CD4-positive, alpha-beta T cell (primary cell): Measurements from ENCODE around the gene HDAC3. TPM values are rescaled to one million over a fixed set of nuclear protein-coding genes. Genes with fewer than 3 reads are reported as not detected.

Experiments used
- ATAC-seq: fragments of 200-7000 bp; cut with Tn5 transposase; one replicate; pipeline ENCODE4 v1.10.0; 2022; ENCODE audit warnings: mild to moderate bottlenecking; ENCODE audit not compliant: poor library complexity
- CTCF ChIA-PET: fragments of 350-600 bp; sonication (Branson Sonifier 250); formaldehyde crosslinking; loops from one replicate; lab custom pipeline; 2021; ENCODE audit warnings: antibody characterized with exemption, inconsistent platforms; lab: Charles Lee
- POLR2A ChIA-PET: fragments of 350-600 bp; sonication (Branson Sonifier 250); formaldehyde crosslinking; loops from one replicate; lab custom pipeline; 2021; ENCODE audit warnings: antibody characterized with exemption, inconsistent platforms; lab: Charles Lee
- DNase-seq, 14 experiments: peaks; one replicate each; pipeline ENCODE4 v3.0.0-alpha.2; 2013 to 2020; ENCODE audit warnings: mixed read lengths in 2 of 14
- H3K27ac ChIP-seq, 2 donors: one replicate each; pipeline versions ENCODE4 v1.5.1 to v1.7.0; 2013; ENCODE audit warnings: low read length in 2 of 2, low read depth in 1 of 2, mild to moderate bottlenecking in 1 of 2
- H3K27me3 ChIP-seq, 2 experiments: 1 replicate in 1 of 2; 2 replicates in 1 of 2; pipeline versions ENCODE4 v1.6.1 to v1.7.0; 2013; ENCODE audit warnings: low read length in 2 of 2, control low read depth in 1 of 2, mild to moderate bottlenecking in 1 of 2, moderate library complexity in 1 of 2; ENCODE audit not compliant: insufficient read depth in 2 of 2, control insufficient read depth in 1 of 2
- H3K36me3 ChIP-seq: one replicate; pipeline ENCODE4 v1.6.1; 2013; ENCODE audit warnings: low read length, control low read depth; ENCODE audit not compliant: insufficient read depth
- H3K4me1 ChIP-seq: one replicate; pipeline ENCODE4 v1.6.1; 2013; ENCODE audit warnings: low read length, control low read depth; ENCODE audit not compliant: insufficient read depth
- H3K4me3 ChIP-seq: one replicate; pipeline ENCODE4 v1.5.1; 2013; ENCODE audit warnings: mild to moderate bottlenecking, low read length, moderate library complexity
- H3K9me3 ChIP-seq, 2 experiments: 1 replicate in 1 of 2; 2 replicates in 1 of 2; pipeline versions ENCODE4 v1.6.1 to v1.7.0; 2013; ENCODE audit warnings: low read length in 2 of 2, mild to moderate bottlenecking in 2 of 2, control low read depth in 1 of 2, moderate library complexity in 1 of 2; ENCODE audit not compliant: control insufficient read depth in 1 of 2, insufficient read depth in 1 of 2
- H3K27ac Mint-ChIP-seq: one replicate; pipeline ENCODE4 v1.8.0; 2020; ENCODE audit warnings: mixed read lengths
- H3K27me3 Mint-ChIP-seq: one replicate; pipeline ENCODE4 v1.8.0; 2021; ENCODE audit warnings: mixed read lengths
- H3K36me3 Mint-ChIP-seq: one replicate; pipeline ENCODE4 v1.8.0; 2021; ENCODE audit warnings: low read depth, mixed read lengths
- H3K4me1 Mint-ChIP-seq: one replicate; pipeline ENCODE4 v1.8.0; 2021; ENCODE audit warnings: low read depth, mixed read lengths
- H3K4me3 Mint-ChIP-seq: one replicate; pipeline ENCODE4 v1.8.0; 2020; ENCODE audit warnings: mild to moderate bottlenecking, mixed read lengths
- H3K9me3 Mint-ChIP-seq: one replicate; pipeline ENCODE4 v1.8.0; 2020; ENCODE audit warnings: mixed read lengths
- intact Hi-C, 2 experiments: fragments of 100-400 bp; cut with DNase I in 1 of 2; cut with micrococcal nuclease in 1 of 2; formaldehyde crosslinking; loops; one replicate each; pipeline versions ENCODE4 v1.15.1 to v1.9.0; 2023 to 2025; cut with DNase I, micrococcal nuclease
- total RNA-seq, 174 experiments: library from RNA in 2 of 174; stranded (reverse) in 2 of 174; gene quantifications; one replicate each; pipeline ENCODE4 v1.2.3 and lab custom pipeline; 2021 to 2026
- TF ChIP-seq, protein P1 (sequence below): fragments of 200-600 bp; IDR thresholded peaks from one replicate; pipeline ENCODE4 v1.8.0; 2022; ENCODE audit warnings: antibody characterized with exemption, mild to moderate bottlenecking

Gene HDAC3
- total RNA-seq, 2 experiments from 2014 or later: 51.1 to 52.7 TPM

DNA sequence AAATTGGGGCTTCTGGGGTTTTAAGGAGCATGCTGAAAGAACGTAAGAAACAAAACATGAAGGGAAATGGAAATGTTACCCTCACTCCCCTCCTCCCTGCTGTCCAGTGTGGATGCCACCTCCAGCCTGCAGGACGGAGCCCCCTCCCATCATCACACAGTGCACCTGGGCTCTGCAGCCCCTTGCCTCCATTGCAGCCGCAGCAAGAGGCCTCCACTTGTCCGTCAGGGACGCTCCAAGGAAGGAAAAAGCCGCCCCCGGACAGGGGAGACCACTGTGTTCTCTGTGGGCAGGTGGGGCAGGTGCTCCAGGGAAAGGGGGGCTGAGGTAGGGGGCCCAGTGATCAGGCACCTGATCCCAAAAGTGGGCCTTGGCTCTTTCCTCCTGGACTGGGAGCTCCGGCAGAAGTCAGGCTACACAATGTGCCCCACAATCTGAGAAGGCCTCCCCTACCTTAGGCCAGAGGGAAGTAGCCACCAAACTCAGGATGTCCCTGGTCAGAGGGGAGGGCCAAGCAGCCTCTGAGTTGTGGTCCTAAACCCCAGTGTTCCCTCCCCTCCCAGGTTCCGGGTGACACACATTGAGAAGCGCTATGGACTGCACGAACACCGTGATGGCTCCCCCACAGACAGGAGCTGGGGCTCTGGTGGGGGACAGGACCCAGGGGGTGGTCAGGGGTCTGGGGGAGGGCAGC is 2.9 kb upstream of the HDAC3 start:
- Mint-ChIP-seq H3K4me1 (peaks cover 26% of the 10 kb centered on the region), H3K27ac (peak overlapping the region; percentile 89), H3K4me3 (no peak overlapping the region), H3K36me3 (peaks cover 42% of the 10 kb centered on the region), H3K27me3 (no peaks in the 10 kb centered on the region), H3K9me3 (no peaks in the 10 kb centered on the region)
- H3K9me3 ChIP-seq: no peaks in the 10 kb centered on the region
- no peaks in the 10 kb centered on the region for H3K27me3 ChIP-seq
- DNase-seq (no peak), ATAC-seq (no peak)
- peaks cover 38% of the 10 kb centered on the region for H3K4me1 ChIP-seq
- H3K27ac ChIP-seq: no peak overlapping the region
- intact Hi-C loops: loop anchor here in 1 of 2 experiments (5.0 kb wide), 1 partner anchor 47 kb away; no protein-coding TSS in a partner anchor
- CTCF ChIA-PET: interaction anchor here (3.1 kb wide), 1 partner anchor 46 kb away, joined by 28 read pairs; no protein-coding TSS in a partner anchor
- no peak overlapping the region for H3K4me3 ChIP-seq
- TF ChIP-seq, protein P1, sequence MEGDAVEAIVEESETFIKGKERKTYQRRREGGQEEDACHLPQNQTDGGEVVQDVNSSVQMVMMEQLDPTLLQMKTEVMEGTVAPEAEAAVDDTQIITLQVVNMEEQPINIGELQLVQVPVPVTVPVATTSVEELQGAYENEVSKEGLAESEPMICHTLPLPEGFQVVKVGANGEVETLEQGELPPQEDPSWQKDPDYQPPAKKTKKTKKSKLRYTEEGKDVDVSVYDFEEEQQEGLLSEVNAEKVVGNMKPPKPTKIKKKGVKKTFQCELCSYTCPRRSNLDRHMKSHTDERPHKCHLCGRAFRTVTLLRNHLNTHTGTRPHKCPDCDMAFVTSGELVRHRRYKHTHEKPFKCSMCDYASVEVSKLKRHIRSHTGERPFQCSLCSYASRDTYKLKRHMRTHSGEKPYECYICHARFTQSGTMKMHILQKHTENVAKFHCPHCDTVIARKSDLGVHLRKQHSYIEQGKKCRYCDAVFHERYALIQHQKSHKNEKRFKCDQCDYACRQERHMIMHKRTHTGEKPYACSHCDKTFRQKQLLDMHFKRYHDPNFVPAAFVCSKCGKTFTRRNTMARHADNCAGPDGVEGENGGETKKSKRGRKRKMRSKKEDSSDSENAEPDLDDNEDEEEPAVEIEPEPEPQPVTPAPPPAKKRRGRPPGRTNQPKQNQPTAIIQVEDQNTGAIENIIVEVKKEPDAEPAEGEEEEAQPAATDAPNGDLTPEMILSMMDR: no peak
- H3K36me3 ChIP-seq: peaks cover 42% of the 10 kb centered on the region
- POLR2A ChIA-PET: interaction anchor here (4.7 kb wide), 1 partner anchor 12 kb away, joined by 73 read pairs; the partner anchor contains the start of gene FCHSD1

DNA sequence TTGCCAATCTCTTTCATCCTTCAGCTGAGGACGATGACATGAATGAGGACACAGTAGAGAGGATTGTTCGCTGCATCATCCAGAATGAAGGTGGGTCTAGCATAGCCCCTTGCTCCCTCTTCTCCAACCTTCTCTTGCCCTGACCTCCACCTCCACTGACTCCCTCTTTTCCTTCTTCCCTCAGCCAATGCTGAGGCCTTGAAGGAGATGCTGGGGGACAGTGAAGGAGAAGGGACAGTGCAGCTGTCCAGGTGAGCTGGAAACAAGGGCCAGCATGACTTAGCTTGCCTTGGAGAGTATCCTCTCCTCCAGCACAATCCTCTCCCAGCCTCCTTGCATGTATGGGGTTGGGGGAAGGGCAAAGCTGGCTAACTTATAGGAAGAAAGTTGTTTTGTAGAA is 2.1 kb upstream of the HDAC3 start:
- TF ChIP-seq, protein P1: no peak

DNA sequence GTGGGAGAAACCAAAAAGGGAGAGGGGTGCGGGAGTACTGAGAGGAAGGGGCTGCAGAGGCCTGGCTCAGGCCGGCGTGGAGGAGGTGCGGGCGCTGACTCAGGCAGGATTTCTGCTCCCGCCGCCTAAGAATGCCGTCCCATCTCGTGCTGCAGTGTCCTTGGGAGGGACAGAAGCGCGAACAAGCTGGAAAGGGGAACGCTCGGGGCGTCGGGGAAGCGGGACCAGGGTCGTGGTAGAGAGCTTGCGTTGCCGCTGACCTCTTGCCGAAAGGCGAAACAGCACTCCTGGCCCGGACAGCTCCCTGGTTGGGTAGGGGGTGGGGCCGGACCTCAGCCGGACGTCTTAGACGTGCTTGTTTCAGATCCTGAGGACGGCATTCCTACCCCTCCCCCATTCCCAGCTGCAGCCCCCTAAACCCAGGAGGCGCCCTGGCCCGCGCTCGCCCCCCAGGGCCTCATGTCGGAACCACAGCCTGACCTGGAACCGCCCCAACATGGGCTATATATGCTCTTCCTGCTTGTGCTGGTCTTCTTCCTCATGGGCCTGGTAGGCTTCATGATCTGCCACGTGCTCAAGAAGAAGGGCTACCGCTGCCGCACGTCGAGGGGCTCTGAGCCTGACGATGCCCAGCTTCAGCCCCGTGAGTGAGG is 1.2 kb upstream of the HDAC3 start:
- Mint-ChIP-seq H3K4me1 (peaks cover 37% of the 10 kb centered on the region), H3K36me3 (peaks cover 52% of the 10 kb centered on the region), H3K9me3 (no peaks in the 10 kb centered on the region), H3K4me3 (peak overlapping the region; percentile 92), H3K27ac (peak overlapping the region; percentile 89), H3K27me3 (no peaks in the 10 kb centered on the region)
- Histone ChIP-seq H3K27me3 (no peaks in the 10 kb centered on the region), H3K9me3 (no peaks in the 10 kb centered on the region), H3K36me3 (peaks cover 34% of the 10 kb centered on the region), H3K4me3 (peak overlapping the region; percentile 97), H3K27ac (peak overlapping the region; percentile 77 to 79), H3K4me1 (peaks cover 42% of the 10 kb centered on the region)
- ChIA-PET CTCF (interaction anchor here (0.6 to 6.2 kb wide), 14 partner anchors 9 to 321 kb away, joined by 3 to 77 read pairs (median 4); partner anchors contain the start of genes DIAPH1, FCHSD1, PCDH1 and PCDHGA10), POLR2A (interaction anchor here (0.8 to 8.8 kb wide), 22 partner anchors 11 to 927 kb away, joined by 3 to 100 read pairs (median 8); partner anchors contain the start of genes DELE1, DIAPH1, FCHSD1 and RNF14)
- DNase-seq (peak; percentile 34 to 80 (median 48)), ATAC-seq (peak; percentile 45)
- TF ChIP-seq, protein P1: peak; percentile 46
- intact Hi-C loops: loop anchor here (1.0 to 5.0 kb wide), 3 partner anchors 12 to 46 kb away; partner anchors contain the start of gene DIAPH1 (in 1 of the 2)

More for the DNA sequence above, 2.1 kb upstream of the HDAC3 start:
- Mint-ChIP-seq H3K9me3 (no peaks in the 10 kb centered on the region), H3K4me1 (peaks cover 33% of the 10 kb centered on the region), H3K27ac (peak overlapping the region; percentile 89), H3K27me3 (no peaks in the 10 kb centered on the region), H3K36me3 (peaks cover 45% of the 10 kb centered on the region), H3K4me3 (peak overlapping the region; percentile 92)
- ChIA-PET POLR2A (interaction anchor here (2.8 to 8.8 kb wide), 4 partner anchors 10 to 322 kb away, joined by 8 to 100 read pairs (median 44); partner anchors contain the start of genes DIAPH1 and FCHSD1), CTCF (interaction anchor here (1.0 to 6.2 kb wide), 5 partner anchors 19 to 318 kb away, joined by 4 to 77 read pairs (median 17); partner anchors contain the start of genes DIAPH1 and TAF7)
- no peaks in the 10 kb centered on the region for H3K27me3 ChIP-seq
- H3K4me1 ChIP-seq: peaks cover 42% of the 10 kb centered on the region
- no peak overlapping the region for H3K4me3 ChIP-seq
- no peak for ATAC-seq
- DNase-seq: no peak
- peaks cover 36% of the 10 kb centered on the region for H3K36me3 ChIP-seq
- H3K9me3 ChIP-seq: no peaks in the 10 kb centered on the region
- H3K27ac ChIP-seq: peak overlapping the region in 1 of 2 donors; percentile 79
- intact Hi-C loops: loop anchor here in 1 of 2 experiments (5.0 kb wide), 1 partner anchor 46 kb away; no protein-coding TSS in a partner anchor
